Spleen (tissue), 7 donors: ENCODE measurements around the gene SDK1.
"Not testable (repeated sequence)": the region's sequence is repeated elsewhere in the genome, so short reads cannot be mapped to it uniquely, and the experiment has no call there.

Experiments
- CTCF ChIP-seq, 11 experiments: fragments of 200-600 bp in 7 of 11; fragments of 450-650 bp in 4 of 11; sonication (generic) in 4 of 11; IDR thresholded peaks in 8 of 11; conservative IDR thresholded peaks in 3 of 11; 1 replicate in 7 of 11; 2 replicates in 4 of 11; pipeline versions ENCODE4 v1.4.0 to v1.8.0; 2016 to 2021; ENCODE audit warnings: antibody characterized with exemption in 11 of 11, inconsistent platforms in 4 of 11, mild to moderate bottlenecking in 1 of 11
- POLR2AphosphoS5 ChIP-seq, 3 donors: sonication (generic); formaldehyde crosslinking; IDR thresholded peaks; one replicate each; pipeline ENCODE4 v1.5.1; 2017; ENCODE audit warnings: antibody characterized with exemption in 3 of 3
- donor health status: DM: no; HTN: no; CAD: no; lungs with moderate emphysema.
- donor health status: DM: no; HTN: no; CAD: no.
- donor health status: DM: no; HTN: no; CAD: no.

GRCh38 chr7:3755778-3756453 is 454.9 kb downstream of the SDK1 start:
- TF ChIP-seq CTCF (IDR thresholded peaks at IDR 0.05 in 8 of 11, conservative IDR thresholded peaks at IDR 0.05 in 3 of 11); POLR2AphosphoS5 (IDR thresholded peaks at IDR 0.05): not testable (repeated sequence)
